SK-N-SH treated with all-trans-retinoic acid at 6 μM for 48 hours (cell line): ENCODE results near the gene SLC35G4.
"Not testable (repeated sequence)": the region's sequence is repeated elsewhere in the genome, so short reads cannot be mapped to it uniquely, and the experiment has no call there.

ENCODE experiments used
- ARNTL ChIP-seq: fragments of 450-650 bp; formaldehyde crosslinking; IDR thresholded peaks from 2 replicates; pipeline ENCODE4 v1.5.0; 2020; ENCODE audit warnings: low read depth, mild to moderate bottlenecking, moderate library complexity, borderline replicate concordance
- ESRRG ChIP-seq: fragments of 250-450 bp; sonication (Bioruptor Pico); IDR thresholded peaks from 2 replicates; pipeline ENCODE4 v1.6.1; 2021; ENCODE audit warnings: mild to moderate bottlenecking
- GLIS3 ChIP-seq: fragments of 250-450 bp; sonication (Bioruptor Pico); IDR thresholded peaks from 2 replicates; pipeline ENCODE4 v1.5.0; 2020; ENCODE audit warnings: mild to moderate bottlenecking, moderate library complexity
- PPARA ChIP-seq: fragments of 250-450 bp; sonication (Bioruptor Pico); IDR thresholded peaks from 2 replicates; pipeline ENCODE4 v1.5.0; 2020; ENCODE audit warnings: mild to moderate bottlenecking, borderline replicate concordance
- RARB ChIP-seq: fragments of 250-450 bp; sonication (Bioruptor Pico); IDR thresholded peaks from 2 replicates; pipeline ENCODE4 v1.8.0; 2021; ENCODE audit warnings: mild to moderate bottlenecking, moderate library complexity
- TCF4 ChIP-seq: fragments of 250-450 bp; sonication (Bioruptor Pico); IDR thresholded peaks from 2 replicates; pipeline ENCODE4 v1.8.0; 2021; ENCODE audit warnings: mild to moderate bottlenecking, moderate library complexity, borderline replicate concordance
- ZC3H10 ChIP-seq: fragments of 250-450 bp; sonication (Bioruptor Pico); IDR thresholded peaks from 2 replicates; pipeline ENCODE4 v1.5.1; 2021; ENCODE audit warnings: mild to moderate bottlenecking, moderate library complexity
- ZFP30 ChIP-seq: fragments of 450-650 bp; formaldehyde crosslinking; IDR thresholded peaks from 2 replicates; pipeline ENCODE4 v1.5.0; 2022; ENCODE audit warnings: mild to moderate bottlenecking, moderate library complexity
- ZNF70 ChIP-seq: fragments of 450-650 bp; formaldehyde crosslinking; IDR thresholded peaks from 2 replicates; pipeline ENCODE4 v1.5.0; 2020; ENCODE audit warnings: mild to moderate bottlenecking, moderate library complexity
- TF ChIP-seq, protein P1 (sequence below): fragments of 250-450 bp; sonication (Bioruptor Pico); IDR thresholded peaks from 2 replicates; pipeline ENCODE4 v1.8.0; 2020; ENCODE audit warnings: mild to moderate bottlenecking, moderate library complexity, borderline replicate concordance
- TF ChIP-seq, protein P2 (sequence below): fragments of 250-450 bp; sonication (Bioruptor Pico); IDR thresholded peaks from 2 replicates; pipeline ENCODE4 v1.5.1; 2021; ENCODE audit warnings: mild to moderate bottlenecking, moderate library complexity
- TF ChIP-seq, protein P3 (sequence below): fragments of 250-450 bp; sonication (Bioruptor Pico); IDR thresholded peaks from 2 replicates; pipeline ENCODE4 v1.5.0; 2020; ENCODE audit warnings: mild to moderate bottlenecking, moderate library complexity
- TF ChIP-seq, protein P4 (sequence below): fragments of 250-450 bp; sonication (Bioruptor Pico); IDR thresholded peaks from 2 replicates; pipeline ENCODE4 v1.5.1; 2020; ENCODE audit warnings: low read depth, mild to moderate bottlenecking, moderate library complexity
- TF ChIP-seq, protein P5 (sequence below): fragments of 250-450 bp; sonication (Bioruptor Pico); IDR thresholded peaks from 2 replicates; pipeline ENCODE4 v1.8.0; 2021; ENCODE audit warnings: low read depth, mild to moderate bottlenecking, moderate library complexity, borderline replicate concordance

DNA sequence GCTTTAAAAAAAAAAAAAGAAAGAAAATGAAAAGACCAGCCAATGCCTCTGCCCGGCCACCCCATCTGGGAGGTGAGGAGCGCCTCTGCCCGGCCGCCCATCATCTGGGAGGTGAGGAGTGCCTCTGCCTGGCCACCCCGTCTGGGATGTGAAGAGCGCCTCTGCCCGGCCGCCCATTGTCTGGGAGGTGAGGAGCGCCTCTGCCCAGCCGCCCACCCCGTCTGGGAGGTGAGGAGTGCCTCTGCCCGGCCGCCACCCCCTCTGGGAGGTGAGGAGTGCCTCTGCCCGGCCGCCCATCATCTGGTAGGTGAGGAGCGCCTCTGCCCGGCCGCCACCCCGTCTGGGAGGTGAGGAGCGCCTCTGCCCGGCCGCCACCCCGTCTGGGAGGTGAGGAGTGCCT, 37.9 kb downstream of the SLC35G4 start:
- not testable (repeated sequence) for TF ChIP-seq ESRRG (CRISPR knock-in tag); RARB (CRISPR knock-in tag); ZFP30; GLIS3 (CRISPR knock-in tag); ZNF70 (CRISPR knock-in tag); PPARA (CRISPR knock-in tag); TCF4 (CRISPR knock-in tag); ARNTL (CRISPR knock-in tag); ZC3H10 (CRISPR knock-in tag)
- TF ChIP-seq, protein P1, sequence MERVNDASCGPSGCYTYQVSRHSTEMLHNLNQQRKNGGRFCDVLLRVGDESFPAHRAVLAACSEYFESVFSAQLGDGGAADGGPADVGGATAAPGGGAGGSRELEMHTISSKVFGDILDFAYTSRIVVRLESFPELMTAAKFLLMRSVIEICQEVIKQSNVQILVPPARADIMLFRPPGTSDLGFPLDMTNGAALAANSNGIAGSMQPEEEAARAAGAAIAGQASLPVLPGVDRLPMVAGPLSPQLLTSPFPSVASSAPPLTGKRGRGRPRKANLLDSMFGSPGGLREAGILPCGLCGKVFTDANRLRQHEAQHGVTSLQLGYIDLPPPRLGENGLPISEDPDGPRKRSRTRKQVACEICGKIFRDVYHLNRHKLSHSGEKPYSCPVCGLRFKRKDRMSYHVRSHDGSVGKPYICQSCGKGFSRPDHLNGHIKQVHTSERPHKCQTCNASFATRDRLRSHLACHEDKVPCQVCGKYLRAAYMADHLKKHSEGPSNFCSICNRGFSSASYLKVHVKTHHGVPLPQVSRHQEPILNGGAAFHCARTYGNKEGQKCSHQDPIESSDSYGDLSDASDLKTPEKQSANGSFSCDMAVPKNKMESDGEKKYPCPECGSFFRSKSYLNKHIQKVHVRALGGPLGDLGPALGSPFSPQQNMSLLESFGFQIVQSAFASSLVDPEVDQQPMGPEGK (CRISPR knock-in tag): not testable (repeated sequence)
- TF ChIP-seq, protein P2, sequence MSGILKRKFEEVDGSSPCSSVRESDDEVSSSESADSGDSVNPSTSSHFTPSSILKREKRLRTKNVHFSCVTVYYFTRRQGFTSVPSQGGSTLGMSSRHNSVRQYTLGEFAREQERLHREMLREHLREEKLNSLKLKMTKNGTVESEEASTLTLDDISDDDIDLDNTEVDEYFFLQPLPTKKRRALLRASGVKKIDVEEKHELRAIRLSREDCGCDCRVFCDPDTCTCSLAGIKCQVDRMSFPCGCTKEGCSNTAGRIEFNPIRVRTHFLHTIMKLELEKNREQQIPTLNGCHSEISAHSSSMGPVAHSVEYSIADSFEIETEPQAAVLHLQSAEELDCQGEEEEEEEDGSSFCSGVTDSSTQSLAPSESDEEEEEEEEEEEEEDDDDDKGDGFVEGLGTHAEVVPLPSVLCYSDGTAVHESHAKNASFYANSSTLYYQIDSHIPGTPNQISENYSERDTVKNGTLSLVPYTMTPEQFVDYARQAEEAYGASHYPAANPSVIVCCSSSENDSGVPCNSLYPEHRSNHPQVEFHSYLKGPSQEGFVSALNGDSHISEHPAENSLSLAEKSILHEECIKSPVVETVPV (CRISPR knock-in tag): not testable (repeated sequence)
- TF ChIP-seq, protein P3, sequence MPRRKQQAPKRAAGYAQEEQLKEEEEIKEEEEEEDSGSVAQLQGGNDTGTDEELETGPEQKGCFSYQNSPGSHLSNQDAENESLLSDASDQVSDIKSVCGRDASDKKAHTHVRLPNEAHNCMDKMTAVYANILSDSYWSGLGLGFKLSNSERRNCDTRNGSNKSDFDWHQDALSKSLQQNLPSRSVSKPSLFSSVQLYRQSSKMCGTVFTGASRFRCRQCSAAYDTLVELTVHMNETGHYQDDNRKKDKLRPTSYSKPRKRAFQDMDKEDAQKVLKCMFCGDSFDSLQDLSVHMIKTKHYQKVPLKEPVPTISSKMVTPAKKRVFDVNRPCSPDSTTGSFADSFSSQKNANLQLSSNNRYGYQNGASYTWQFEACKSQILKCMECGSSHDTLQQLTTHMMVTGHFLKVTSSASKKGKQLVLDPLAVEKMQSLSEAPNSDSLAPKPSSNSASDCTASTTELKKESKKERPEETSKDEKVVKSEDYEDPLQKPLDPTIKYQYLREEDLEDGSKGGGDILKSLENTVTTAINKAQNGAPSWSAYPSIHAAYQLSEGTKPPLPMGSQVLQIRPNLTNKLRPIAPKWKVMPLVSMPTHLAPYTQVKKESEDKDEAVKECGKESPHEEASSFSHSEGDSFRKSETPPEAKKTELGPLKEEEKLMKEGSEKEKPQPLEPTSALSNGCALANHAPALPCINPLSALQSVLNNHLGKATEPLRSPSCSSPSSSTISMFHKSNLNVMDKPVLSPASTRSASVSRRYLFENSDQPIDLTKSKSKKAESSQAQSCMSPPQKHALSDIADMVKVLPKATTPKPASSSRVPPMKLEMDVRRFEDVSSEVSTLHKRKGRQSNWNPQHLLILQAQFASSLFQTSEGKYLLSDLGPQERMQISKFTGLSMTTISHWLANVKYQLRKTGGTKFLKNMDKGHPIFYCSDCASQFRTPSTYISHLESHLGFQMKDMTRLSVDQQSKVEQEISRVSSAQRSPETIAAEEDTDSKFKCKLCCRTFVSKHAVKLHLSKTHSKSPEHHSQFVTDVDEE (CRISPR knock-in tag): not testable (repeated sequence)
- TF ChIP-seq, protein P4, sequence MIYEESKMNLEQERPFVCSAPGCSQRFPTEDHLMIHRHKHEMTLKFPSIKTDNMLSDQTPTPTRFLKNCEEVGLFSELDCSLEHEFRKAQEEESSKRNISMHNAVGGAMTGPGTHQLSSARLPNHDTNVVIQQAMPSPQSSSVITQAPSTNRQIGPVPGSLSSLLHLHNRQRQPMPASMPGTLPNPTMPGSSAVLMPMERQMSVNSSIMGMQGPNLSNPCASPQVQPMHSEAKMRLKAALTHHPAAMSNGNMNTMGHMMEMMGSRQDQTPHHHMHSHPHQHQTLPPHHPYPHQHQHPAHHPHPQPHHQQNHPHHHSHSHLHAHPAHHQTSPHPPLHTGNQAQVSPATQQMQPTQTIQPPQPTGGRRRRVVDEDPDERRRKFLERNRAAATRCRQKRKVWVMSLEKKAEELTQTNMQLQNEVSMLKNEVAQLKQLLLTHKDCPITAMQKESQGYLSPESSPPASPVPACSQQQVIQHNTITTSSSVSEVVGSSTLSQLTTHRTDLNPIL: not testable (repeated sequence)
- TF ChIP-seq, protein P5, sequence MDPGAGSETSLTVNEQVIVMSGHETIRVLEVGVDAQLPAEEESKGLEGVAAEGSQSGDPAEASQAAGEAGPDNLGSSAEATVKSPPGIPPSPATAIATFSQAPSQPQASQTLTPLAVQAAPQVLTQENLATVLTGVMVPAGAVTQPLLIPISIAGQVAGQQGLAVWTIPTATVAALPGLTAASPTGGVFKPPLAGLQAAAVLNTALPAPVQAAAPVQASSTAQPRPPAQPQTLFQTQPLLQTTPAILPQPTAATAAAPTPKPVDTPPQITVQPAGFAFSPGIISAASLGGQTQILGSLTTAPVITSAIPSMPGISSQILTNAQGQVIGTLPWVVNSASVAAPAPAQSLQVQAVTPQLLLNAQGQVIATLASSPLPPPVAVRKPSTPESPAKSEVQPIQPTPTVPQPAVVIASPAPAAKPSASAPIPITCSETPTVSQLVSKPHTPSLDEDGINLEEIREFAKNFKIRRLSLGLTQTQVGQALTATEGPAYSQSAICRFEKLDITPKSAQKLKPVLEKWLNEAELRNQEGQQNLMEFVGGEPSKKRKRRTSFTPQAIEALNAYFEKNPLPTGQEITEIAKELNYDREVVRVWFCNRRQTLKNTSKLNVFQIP (CRISPR knock-in tag): not testable (repeated sequence)
